NCI-H2029 treated with DMSO at 0.1 percent for 48 hours (cell line): ENCODE results near the gene TPBG.
"Not testable (repeated sequence)": the region's sequence is repeated elsewhere in the genome, so short reads cannot be mapped to it uniquely, and the experiment has no call there.

Source experiments
- DNase-seq: peaks from one replicate; lab custom pipeline; 2025; lab: John Stamatoyannopoulos, UW

TPBG gene

GRCh38 chr6:82374516-82374915, 10.9 kb downstream of the TPBG start:
- no peak for DNase-seq

- no peak for DNase-seq
Observed at GRCh38 chr6:82376636-82377035, 13.0 kb downstream of the TPBG start.

GRCh38 chr6:82380566-82381185, 17.1 kb downstream of the TPBG start:
- peak; percentile 68 for DNase-seq

- no peak for DNase-seq
Observed at GRCh38 chr6:82381278-82381677, 17.7 kb downstream of the TPBG start.

- no peak for DNase-seq
Observed at GRCh38 chr6:82385102-82385501, 21.5 kb downstream of the TPBG start.

GRCh38 chr6:82385546-82385945, 21.9 kb downstream of the TPBG start:
- DNase-seq: no peak

- DNase-seq: peak; percentile 100
Observed at GRCh38 chr6:82385961-82386360, 22.3 kb downstream of the TPBG start.

GRCh38 chr6:82394770-82395169, 31.2 kb downstream of the TPBG start:
- not testable (repeated sequence) for DNase-seq

GRCh38 chr6:82396964-82397751, 33.5 kb downstream of the TPBG start:
- no peak for DNase-seq

- no peak for DNase-seq
Observed at GRCh38 chr6:82397962-82398692, 34.5 kb downstream of the TPBG start.

- no peak for DNase-seq
Observed at GRCh38 chr6:82408952-82409431, 45.4 kb downstream of the TPBG start.

- no peak for DNase-seq
Observed at GRCh38 chr6:82410151-82410648, 46.6 kb downstream of the TPBG start.

GRCh38 chr6:82413868-82414267, 50.3 kb downstream of the TPBG start:
- no peak for DNase-seq

GRCh38 chr6:82415820-82416219, 52.2 kb downstream of the TPBG start:
- DNase-seq: peak; percentile 92

- no peak for DNase-seq
Observed at GRCh38 chr6:82416346-82416745, 52.7 kb downstream of the TPBG start.
